ENCODE results near the gene ZBTB7C.

GRCh38 chr18:48206887-48207286 is 202.3 kb downstream of the ZBTB7C start:
- TF ChIP-seq FOXA1 (IDR thresholded peaks at IDR 0.05) (no peak), ZBTB33 (IDR thresholded peaks at IDR 0.05) (no peak), MAX (IDR thresholded peaks at IDR 0.05) (no peak), TAF1 (conservative IDR thresholded peaks at IDR 0.05) (no peak), CTCF (IDR thresholded peaks at IDR 0.05; ENCODE audit: low read depth, low read length, missing input control) (no peak), REST (IDR thresholded peaks at IDR 0.05) (no peak), GABPA (IDR thresholded peaks at IDR 0.05 in 1 of 2, conservative IDR thresholded peaks at IDR 0.05 in 1 of 2) (no peak), RXRA (IDR thresholded peaks at IDR 0.05) (no peak), YY1 (IDR thresholded peaks at IDR 0.05) (no peak), JUND (IDR thresholded peaks at IDR 0.05) (no peak), RAD21 (IDR thresholded peaks at IDR 0.05) (no peak), HNF4A (conservative IDR thresholded peaks at IDR 0.05) (no peak), SP1 (IDR thresholded peaks at IDR 0.05) (no peak), FOXA2 (IDR thresholded peaks at IDR 0.05) (no peak)

Measured in liver (tissue), 3 donors.